Measurements from ENCODE around the gene CYBC1. TPM values are rescaled to one million over a fixed set of nuclear protein-coding genes. Genes with fewer than 3 reads are reported as not detected.

CYBC1 gene
- polyA plus RNA-seq, 1 donor from 2014 or later: 66.6 TPM

- Histone ChIP-seq H3F3A (ENCODE audit: insufficient read depth, low read length, poor library complexity, severe bottlenecking) (no peaks in the 10 kb centered on the region), H3K79me2 (replicated peaks; ENCODE audit: insufficient read depth, low read length) (peaks cover 18% of the 10 kb centered on the region), H3K4me2 (ENCODE audit: low read length) (no peak overlapping the region), H2AFZ (ENCODE audit: low read depth, low read length) (no peak overlapping the region), H4K20me1 (ENCODE audit: insufficient read depth) (peaks cover 5% of the 10 kb centered on the region), H3K27ac (ENCODE audit: low read length) (no peak overlapping the region), H3K36me3 (ENCODE audit: insufficient read depth, low read length) (no peaks in the 10 kb centered on the region), H3K4me3 (ENCODE audit: low read length) (no peak overlapping the region), H3K9ac (ENCODE audit: low read length) (no peak overlapping the region), H3K27me3 (ENCODE audit: insufficient read depth, low read depth, low read length) (no peaks in the 10 kb centered on the region), H3K9me3 (ENCODE audit: low read length) (no peaks in the 10 kb centered on the region), H3K9me2 (ENCODE audit: insufficient read depth, low read length) (no peaks in the 10 kb centered on the region)
- no peak for TF ChIP-seq MXI1 (conservative IDR thresholded peaks at IDR 0.05; ENCODE audit: poor library complexity, severe bottlenecking)
- TF ChIP-seq SMC3 (conservative IDR thresholded peaks at IDR 0.05; ENCODE audit: poor library complexity): no peak
- TF ChIP-seq REST (IDR thresholded peaks at IDR 0.05; ENCODE audit: borderline replicate concordance): no peak
- no peak for TF ChIP-seq CTCF (IDR thresholded peaks at IDR 0.05; ENCODE audit: poor library complexity, severe bottlenecking)
- TF ChIP-seq TAF1 (IDR thresholded peaks at IDR 0.05; ENCODE audit: low read depth): no peak
- no peak for TF ChIP-seq RAD21 (conservative IDR thresholded peaks at IDR 0.05)
- TF ChIP-seq EP300 (conservative IDR thresholded peaks at IDR 0.05; ENCODE audit: poor library complexity, severe bottlenecking): no peak
- no peak for TF ChIP-seq EZH2 (IDR thresholded peaks at IDR 0.05; ENCODE audit: borderline replicate concordance, insufficient read depth, low read length, poor library complexity, severe bottlenecking)
- no peak for TF ChIP-seq POLR2AphosphoS5 (IDR thresholded peaks at IDR 0.05)
These were observed 13.5 kb upstream of the CYBC1 start for GRCh38 chr17:82463925-82464566.

- H3K4me3 ChIP-seq (ENCODE audit: low read length): no peak overlapping the region
- peaks cover 5% of the 10 kb centered on the region for H4K20me1 ChIP-seq (ENCODE audit: insufficient read depth)
- TF ChIP-seq EP300 (conservative IDR thresholded peaks at IDR 0.05; ENCODE audit: poor library complexity, severe bottlenecking): no peak
- TF ChIP-seq SMC3 (conservative IDR thresholded peaks at IDR 0.05; ENCODE audit: poor library complexity): no peak
- TF ChIP-seq POLR2AphosphoS5 (IDR thresholded peaks at IDR 0.05): no peak
- H3K9me3 ChIP-seq (ENCODE audit: low read length): no peaks in the 10 kb centered on the region
- no peak overlapping the region for H3K9ac ChIP-seq (ENCODE audit: low read length)
- H3F3A ChIP-seq (ENCODE audit: insufficient read depth, low read length, poor library complexity, severe bottlenecking): no peaks in the 10 kb centered on the region
- peaks cover 18% of the 10 kb centered on the region for H3K79me2 ChIP-seq (replicated peaks; ENCODE audit: insufficient read depth, low read length)
- no peak overlapping the region for H2AFZ ChIP-seq (ENCODE audit: low read depth, low read length)
- no peak overlapping the region for H3K27ac ChIP-seq (ENCODE audit: low read length)
- H3K36me3 ChIP-seq (ENCODE audit: insufficient read depth, low read length): no peaks in the 10 kb centered on the region
- no peak overlapping the region for H3K4me2 ChIP-seq (ENCODE audit: low read length)
- no peaks in the 10 kb centered on the region for H3K9me2 ChIP-seq (ENCODE audit: insufficient read depth, low read length)
- no peaks in the 10 kb centered on the region for H3K27me3 ChIP-seq (ENCODE audit: insufficient read depth, low read depth, low read length)
These were observed 12.8 kb upstream of the CYBC1 start for GRCh38 chr17:82463391-82463790.

Data from neural cell (in vitro differentiated cells).